Fibroblast of lung (primary cell): Measurements from ENCODE around the gene KIF26B. TPM values are rescaled to one million over a fixed set of nuclear protein-coding genes. Genes with fewer than 3 reads are reported as not detected.

Experiments
- DNase-seq, 2 donors: peaks; one replicate each; pipeline versions ENCODE4 v3.0.0 to v3.0.0-alpha.2; 2010; ENCODE audit warnings: low read depth in 2 of 2
- H2AFZ ChIP-seq: 2 replicates; pipeline ENCODE4 v1.5.1; 2012; ENCODE audit warnings: low read length, control low read depth, inconsistent platforms
- H3K27ac ChIP-seq: 2 replicates; pipeline ENCODE4 v1.5.1; 2011; ENCODE audit warnings: low read length, control low read depth; ENCODE audit not compliant: insufficient read depth
- H3K27me3 ChIP-seq: 2 replicates; pipeline ENCODE4 v1.5.1; 2011; ENCODE audit warnings: mild to moderate bottlenecking, low read length; ENCODE audit not compliant: control insufficient read depth, insufficient read depth
- H3K36me3 ChIP-seq: 2 replicates; pipeline ENCODE4 v1.5.1; 2011; ENCODE audit warnings: low read length; ENCODE audit not compliant: control insufficient read depth, insufficient read depth
- H3K4me1 ChIP-seq: 2 replicates; pipeline ENCODE4 v1.5.1; 2011; ENCODE audit warnings: low read length; ENCODE audit not compliant: control insufficient read depth, insufficient read depth; ENCODE audit errors: extremely low read depth
- H3K4me2 ChIP-seq: 2 replicates; pipeline ENCODE4 v1.5.1; 2011; ENCODE audit warnings: low read length, control low read depth; ENCODE audit not compliant: insufficient read depth; ENCODE audit errors: extremely low read depth
- H3K4me3 ChIP-seq, 4 experiments: fragments of 200-600 bp in 1 of 4; sonication (generic) in 1 of 4; replicated peaks in 1 of 4; 2 replicates each; pipeline ENCODE4 v1.5.1; 2011 to 2016; ENCODE audit warnings: low read length in 4 of 4, low read depth in 3 of 4, mild to moderate bottlenecking in 3 of 4, control low read depth in 2 of 4, inconsistent platforms in 1 of 4, mixed read lengths in 1 of 4; ENCODE audit not compliant: insufficient read depth in 1 of 4; ENCODE audit errors: control extremely low read depth in 1 of 4
- H3K79me2 ChIP-seq: 2 replicates; pipeline ENCODE4 v1.5.1; 2012; ENCODE audit warnings: mild to moderate bottlenecking, low read length, inconsistent platforms; ENCODE audit not compliant: control insufficient read depth, insufficient read depth
- H3K9ac ChIP-seq: 2 replicates; pipeline ENCODE4 v1.5.1; 2011; ENCODE audit warnings: mild to moderate bottlenecking, low read length, control low read depth; ENCODE audit not compliant: insufficient read depth
- H3K9me3 ChIP-seq: 2 replicates; pipeline ENCODE4 v1.5.1; 2012; ENCODE audit warnings: low read depth, low read length; ENCODE audit not compliant: control insufficient read depth, insufficient read depth
- H4K20me1 ChIP-seq: 2 replicates; pipeline ENCODE4 v1.5.1; 2011; ENCODE audit warnings: low read length; ENCODE audit not compliant: control insufficient read depth, insufficient read depth; ENCODE audit errors: extremely low read depth
- EZH2 ChIP-seq: IDR thresholded peaks from 2 replicates; pipeline ENCODE4 v1.5.1; 2012; ENCODE audit warnings: low read length, control low read depth, mild to moderate bottlenecking; ENCODE audit errors: missing control alignments
- polyA plus RNA-seq, 2 donors: library from polyadenylated mRNA; depleted of rRNA in 1 of 2; stranded (reverse) in 1 of 2; unstranded in 1 of 2; fragments of >200 nt; gene quantifications; 2 replicates each; pipeline ENCODE4 v1.2.1, GENCODE V29; 2011 to 2012; ENCODE audit warnings: missing spikeins in 1 of 2
- total RNA-seq: library from RNA; depleted of rRNA; stranded (reverse); fragments of >200 nt; gene quantifications from 2 replicates; pipeline ENCODE4 v1.2.1, GENCODE V29; 2014
- TF ChIP-seq, protein P1 (sequence below), 2 donors: IDR thresholded peaks in 1 of 2; conservative IDR thresholded peaks in 1 of 2; 1 replicate in 1 of 2; 2 replicates in 1 of 2; pipeline ENCODE4 v1.5.1; 2011 to 2012; ENCODE audit warnings: low read length in 2 of 2, control low read depth in 1 of 2, inconsistent platforms in 1 of 2, low read depth in 1 of 2, mild to moderate bottlenecking in 1 of 2

Gene KIF26B
- total and polyA plus RNA-seq, 2 donors (not counting 1 experiment from before 2014, with no cell fraction given) = 5.3 to 6.1 TPM

DNA sequence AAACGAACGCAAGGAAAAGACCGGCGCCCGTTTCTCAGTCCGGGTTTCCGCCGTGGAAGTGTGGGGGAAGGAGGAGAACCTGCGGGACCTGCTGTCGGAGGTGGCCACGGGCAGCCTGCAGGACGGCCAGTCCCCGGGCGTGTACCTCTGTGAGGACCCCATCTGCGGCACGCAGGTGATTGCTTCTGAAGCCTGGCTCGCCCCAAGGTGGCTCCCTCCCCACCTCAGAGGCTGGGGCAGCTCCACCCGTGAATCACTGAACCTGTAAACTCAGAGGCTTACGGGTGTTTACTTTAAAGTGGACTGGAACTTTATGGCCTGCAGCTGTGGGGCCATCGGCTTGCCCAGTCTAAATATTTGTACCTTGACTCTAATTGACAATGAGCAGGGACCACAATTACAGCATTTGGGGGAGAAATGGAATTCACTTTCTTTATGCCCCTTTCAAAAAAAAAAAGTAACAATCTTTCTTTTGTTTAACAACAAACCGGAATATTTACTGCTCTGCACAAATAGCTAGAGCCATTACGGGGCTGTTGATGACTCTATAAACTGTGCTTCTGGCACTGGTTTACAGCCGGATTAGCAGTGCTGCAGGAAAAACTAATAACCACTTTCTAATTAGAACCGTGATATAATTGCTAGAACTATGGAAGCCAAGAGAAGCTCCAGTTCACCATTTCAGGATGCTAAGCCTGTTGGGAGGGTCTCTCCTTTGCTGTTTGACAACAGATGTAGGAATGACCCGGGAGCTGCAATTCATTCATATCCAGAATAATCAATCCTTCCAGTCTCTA, 454.8 kb downstream of the KIF26B start:
- Histone ChIP-seq H3K4me1 (peaks cover 4% of the 10 kb centered on the region), H3K9ac (no peak overlapping the region), H2AFZ (no peak overlapping the region), H3K79me2 (no peaks in the 10 kb centered on the region), H3K4me3 (no peak overlapping the region), H3K36me3 (no peaks in the 10 kb centered on the region), H3K9me3 (no peaks in the 10 kb centered on the region), H3K27me3 (no peaks in the 10 kb centered on the region), H3K4me2 (no peak overlapping the region), H4K20me1 (no peaks in the 10 kb centered on the region), H3K27ac (no peak overlapping the region)
- TF ChIP-seq, protein P1, sequence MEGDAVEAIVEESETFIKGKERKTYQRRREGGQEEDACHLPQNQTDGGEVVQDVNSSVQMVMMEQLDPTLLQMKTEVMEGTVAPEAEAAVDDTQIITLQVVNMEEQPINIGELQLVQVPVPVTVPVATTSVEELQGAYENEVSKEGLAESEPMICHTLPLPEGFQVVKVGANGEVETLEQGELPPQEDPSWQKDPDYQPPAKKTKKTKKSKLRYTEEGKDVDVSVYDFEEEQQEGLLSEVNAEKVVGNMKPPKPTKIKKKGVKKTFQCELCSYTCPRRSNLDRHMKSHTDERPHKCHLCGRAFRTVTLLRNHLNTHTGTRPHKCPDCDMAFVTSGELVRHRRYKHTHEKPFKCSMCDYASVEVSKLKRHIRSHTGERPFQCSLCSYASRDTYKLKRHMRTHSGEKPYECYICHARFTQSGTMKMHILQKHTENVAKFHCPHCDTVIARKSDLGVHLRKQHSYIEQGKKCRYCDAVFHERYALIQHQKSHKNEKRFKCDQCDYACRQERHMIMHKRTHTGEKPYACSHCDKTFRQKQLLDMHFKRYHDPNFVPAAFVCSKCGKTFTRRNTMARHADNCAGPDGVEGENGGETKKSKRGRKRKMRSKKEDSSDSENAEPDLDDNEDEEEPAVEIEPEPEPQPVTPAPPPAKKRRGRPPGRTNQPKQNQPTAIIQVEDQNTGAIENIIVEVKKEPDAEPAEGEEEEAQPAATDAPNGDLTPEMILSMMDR (conservative IDR thresholded peaks at IDR 0.05 in 1 of 2, IDR thresholded peaks at IDR 0.05 in 1 of 2; ENCODE audit: low read depth in 1 of 2, low read length in 2 of 2) = no peak
- no peak for TF ChIP-seq EZH2
- no peak for DNase-seq

DNA sequence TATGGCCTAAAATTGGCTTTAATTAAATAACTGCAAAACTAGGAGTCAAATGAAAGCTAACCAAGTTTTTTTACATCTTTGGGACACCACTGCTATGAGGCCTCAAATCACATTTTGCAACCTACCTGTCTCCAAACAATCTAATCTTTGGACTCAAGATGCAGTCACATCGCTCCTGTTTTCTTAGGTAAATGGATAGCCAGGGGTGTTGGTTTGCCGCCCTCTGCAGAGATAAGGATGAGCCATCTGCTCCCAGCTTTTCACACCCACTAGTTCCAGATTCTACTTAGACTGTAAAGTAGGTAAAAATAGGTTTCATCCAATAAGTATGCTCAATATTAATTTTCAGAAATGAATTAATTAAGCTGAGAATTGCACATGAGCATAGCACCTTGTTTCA, 456.5 kb downstream of the KIF26B start:
- Histone ChIP-seq H3K27ac (no peak overlapping the region), H3K79me2 (no peaks in the 10 kb centered on the region), H3K9ac (no peak overlapping the region), H3K4me2 (no peak overlapping the region), H2AFZ (no peak overlapping the region), H4K20me1 (no peaks in the 10 kb centered on the region), H3K4me1 (peaks cover 2% of the 10 kb centered on the region), H3K36me3 (no peaks in the 10 kb centered on the region), H3K4me3 (no peak overlapping the region), H3K27me3 (no peaks in the 10 kb centered on the region), H3K9me3 (no peaks in the 10 kb centered on the region)
- no peak for TF ChIP-seq EZH2
- TF ChIP-seq, protein P1 (conservative IDR thresholded peaks at IDR 0.05 in 1 of 2, IDR thresholded peaks at IDR 0.05 in 1 of 2; ENCODE audit: low read depth in 1 of 2, low read length in 2 of 2) = no peak
- no peak for DNase-seq

DNA sequence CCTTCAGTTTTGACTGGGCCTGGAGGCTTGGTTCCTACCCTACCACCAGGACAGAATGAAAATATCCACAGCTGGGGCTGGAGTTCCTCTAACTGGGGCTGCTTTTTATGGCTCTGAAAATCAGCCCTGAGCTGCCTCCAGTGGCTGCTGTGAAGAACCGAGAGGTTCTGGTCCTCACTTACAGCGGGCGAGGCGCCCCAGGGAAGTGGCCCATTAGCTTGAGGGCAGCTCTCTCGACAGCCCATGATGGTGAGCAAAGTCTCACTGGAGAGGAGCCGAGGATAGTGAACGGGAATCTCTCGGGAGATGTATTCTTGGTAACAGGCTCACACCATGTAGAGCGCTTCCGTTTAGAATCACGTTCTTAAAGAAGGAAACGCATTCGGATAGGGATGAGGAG, 459.7 kb downstream of the KIF26B start:
- H3K4me2 ChIP-seq = no peak overlapping the region
- H3K4me1 ChIP-seq = peaks cover 2% of the 10 kb centered on the region
- no peak overlapping the region for H3K9ac ChIP-seq
- TF ChIP-seq, protein P1 (conservative IDR thresholded peaks at IDR 0.05 in 1 of 2, IDR thresholded peaks at IDR 0.05 in 1 of 2; ENCODE audit: low read depth in 1 of 2, low read length in 2 of 2) = no peak
- TF ChIP-seq EZH2 = no peak
- no peak overlapping the region for H3K27ac ChIP-seq
- no peaks in the 10 kb centered on the region for H4K20me1 ChIP-seq
- DNase-seq = no peak
- H3K4me3 ChIP-seq = no peak overlapping the region
- H3K27me3 ChIP-seq = no peaks in the 10 kb centered on the region
- H3K9me3 ChIP-seq = no peaks in the 10 kb centered on the region
- H3K36me3 ChIP-seq = no peaks in the 10 kb centered on the region
- H2AFZ ChIP-seq = no peak overlapping the region
- H3K79me2 ChIP-seq = no peaks in the 10 kb centered on the region
